Measurements from ENCODE around the gene RASGRP3. TPM values are rescaled to one million over a fixed set of nuclear protein-coding genes. Genes with fewer than 3 reads are reported as not detected.

Gene RASGRP3
- total RNA-seq, 1 experiment from 2014 or later: 4.6 TPM

DNA sequence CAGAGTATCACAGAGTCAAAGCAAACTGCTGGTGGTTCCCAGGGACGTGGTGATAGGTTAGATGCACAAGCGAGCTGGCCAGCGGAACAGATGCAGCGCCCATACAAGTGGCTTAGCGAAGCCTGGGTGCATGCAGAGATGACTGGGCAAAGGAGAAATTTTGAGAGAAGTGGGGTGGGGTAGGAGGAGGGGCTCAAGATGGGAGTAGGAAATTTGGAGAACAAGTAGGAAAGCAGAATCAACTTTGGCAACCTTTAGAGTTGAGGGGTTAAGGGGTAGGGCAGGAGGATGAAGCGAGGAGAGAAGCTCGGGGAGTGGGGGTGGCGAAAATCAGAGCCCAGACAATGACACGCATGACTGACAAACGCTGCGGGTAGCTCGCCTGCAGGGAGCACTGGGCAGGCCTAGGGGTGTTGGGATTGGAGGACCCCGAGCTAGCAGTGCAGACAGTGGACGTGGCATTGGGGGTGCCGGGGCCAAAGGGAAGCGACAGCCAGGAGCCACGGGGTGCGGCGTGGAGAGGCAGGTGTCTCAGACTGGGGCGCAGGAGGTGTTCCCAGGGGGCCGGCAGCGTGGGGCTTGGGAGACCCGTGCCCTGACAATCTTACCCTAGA, 122.2 kb downstream of the RASGRP3 start:
- Mint-ChIP-seq H3K36me3 (ENCODE audit: insufficient read depth, unreplicated experiment) (peaks cover 24% of the 10 kb centered on the region), H3K27ac (ENCODE audit: unreplicated experiment) (peak overlapping the region; percentile 75), H3K4me3 (ENCODE audit: low read depth, unreplicated experiment) (peak overlapping the region; percentile 94), H3K27me3 (ENCODE audit: unreplicated experiment) (no peaks in the 10 kb centered on the region), H3K9me3 (ENCODE audit: low read depth, unreplicated experiment) (no peaks in the 10 kb centered on the region), H3K4me1 (ENCODE audit: low read depth, unreplicated experiment) (peaks cover 9% of the 10 kb centered on the region)
- CTCF ChIA-PET: interaction anchor here (0.6 to 1.5 kb wide), 2 partner anchors 123 to 1124 kb away, joined by 3 to 4 read pairs; no protein-coding TSS in a partner anchor
- TF ChIP-seq, protein P1, sequence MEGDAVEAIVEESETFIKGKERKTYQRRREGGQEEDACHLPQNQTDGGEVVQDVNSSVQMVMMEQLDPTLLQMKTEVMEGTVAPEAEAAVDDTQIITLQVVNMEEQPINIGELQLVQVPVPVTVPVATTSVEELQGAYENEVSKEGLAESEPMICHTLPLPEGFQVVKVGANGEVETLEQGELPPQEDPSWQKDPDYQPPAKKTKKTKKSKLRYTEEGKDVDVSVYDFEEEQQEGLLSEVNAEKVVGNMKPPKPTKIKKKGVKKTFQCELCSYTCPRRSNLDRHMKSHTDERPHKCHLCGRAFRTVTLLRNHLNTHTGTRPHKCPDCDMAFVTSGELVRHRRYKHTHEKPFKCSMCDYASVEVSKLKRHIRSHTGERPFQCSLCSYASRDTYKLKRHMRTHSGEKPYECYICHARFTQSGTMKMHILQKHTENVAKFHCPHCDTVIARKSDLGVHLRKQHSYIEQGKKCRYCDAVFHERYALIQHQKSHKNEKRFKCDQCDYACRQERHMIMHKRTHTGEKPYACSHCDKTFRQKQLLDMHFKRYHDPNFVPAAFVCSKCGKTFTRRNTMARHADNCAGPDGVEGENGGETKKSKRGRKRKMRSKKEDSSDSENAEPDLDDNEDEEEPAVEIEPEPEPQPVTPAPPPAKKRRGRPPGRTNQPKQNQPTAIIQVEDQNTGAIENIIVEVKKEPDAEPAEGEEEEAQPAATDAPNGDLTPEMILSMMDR (IDR thresholded peaks at IDR 0.05; ENCODE audit: unreplicated experiment): no peak
- intact Hi-C loops (cut with micrococcal nuclease; ENCODE audit: unreplicated experiment): loop anchor here (5.0 kb wide), 1 partner anchor 121 kb away; the partner anchor contains the start of gene RASGRP3
- BruUV-seq (replicated peaks): no TSS peak
- peak; percentile 14 for DNase-seq

DNA sequence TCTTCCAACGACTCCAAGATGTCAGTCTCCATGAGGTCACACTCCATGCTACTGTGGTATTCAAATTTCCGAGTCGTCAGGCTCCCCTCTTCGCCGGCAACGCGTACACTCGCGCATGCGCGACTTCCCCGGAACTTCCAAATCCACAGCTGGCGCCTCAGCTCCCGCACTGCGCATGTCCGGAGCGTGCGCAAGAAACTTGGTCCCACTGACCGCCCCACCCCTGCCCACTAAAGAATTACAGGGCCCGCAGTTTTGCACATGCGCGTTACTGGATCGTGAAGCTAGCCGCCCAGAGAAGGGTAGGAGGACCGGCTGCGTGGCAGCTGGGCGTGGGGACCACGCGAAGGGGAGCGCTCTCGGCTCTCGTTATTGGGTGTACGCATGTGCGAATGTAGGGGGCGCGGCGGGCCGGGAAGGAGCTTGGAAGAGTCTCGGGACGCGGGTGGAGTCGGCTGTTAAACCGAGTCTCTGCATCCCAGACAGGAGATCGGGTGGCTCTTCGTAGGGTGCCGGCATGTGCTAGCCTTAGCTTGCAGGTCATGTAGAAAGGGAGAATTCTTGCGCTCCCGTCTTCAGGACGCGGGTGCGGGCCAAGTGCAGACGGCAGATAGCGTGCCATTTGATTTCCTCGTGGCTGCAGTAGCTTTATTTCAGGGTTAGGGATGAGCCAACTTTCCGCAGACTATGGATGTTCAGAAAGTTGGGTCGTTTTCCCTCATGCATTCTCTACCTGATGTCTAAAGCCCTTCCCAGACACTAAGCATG, 122.9 kb downstream of the RASGRP3 start, which contains the start of gene FAM98A:
Gene FAM98A (minus strand): TSS at position 125 of the 768 bp plus-strand sequence. CDS start 78 bp downstream, at position 47.
- no peaks in the 10 kb centered on the region for H3K27me3 Mint-ChIP-seq (ENCODE audit: unreplicated experiment)
- BruUV-seq (replicated peaks): TSS peak; percentile 41
- CTCF ChIA-PET: interaction anchor here (1.5 kb wide), 1 partner anchor 123 kb away, joined by 4 read pairs; no protein-coding TSS in a partner anchor

DNA sequence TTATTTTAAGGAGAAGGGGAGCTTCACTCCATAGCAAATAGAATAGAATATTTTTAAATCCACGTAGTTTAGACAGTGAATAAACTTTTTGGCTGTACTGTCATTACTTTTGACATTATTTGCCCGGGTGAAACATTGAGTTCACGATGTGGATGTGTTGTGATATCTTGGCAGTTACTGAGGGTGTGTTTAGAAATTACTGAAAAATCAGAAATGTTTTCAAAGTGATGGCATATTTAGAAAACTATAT, 123.4 kb downstream of the RASGRP3 start:
- Mint-ChIP-seq H3K4me1 (ENCODE audit: low read depth, unreplicated experiment) (peaks cover 9% of the 10 kb centered on the region), H3K27me3 (ENCODE audit: unreplicated experiment) (no peaks in the 10 kb centered on the region), H3K9me3 (ENCODE audit: low read depth, unreplicated experiment) (no peaks in the 10 kb centered on the region), H3K4me3 (ENCODE audit: low read depth, unreplicated experiment) (peak overlapping the region; percentile 94), H3K27ac (ENCODE audit: unreplicated experiment) (no peak overlapping the region), H3K36me3 (ENCODE audit: insufficient read depth, unreplicated experiment) (peaks cover 18% of the 10 kb centered on the region)
- no peak for DNase-seq
- TF ChIP-seq, protein P1 (IDR thresholded peaks at IDR 0.05; ENCODE audit: unreplicated experiment): no peak
- no TSS peak for BruUV-seq (replicated peaks)
- intact Hi-C loops (cut with micrococcal nuclease; ENCODE audit: unreplicated experiment): loop anchor here (5.0 kb wide), 1 partner anchor 123 kb away; the partner anchor contains the start of gene RASGRP3
- CTCF ChIA-PET: no interaction called here

More for the DNA sequence above, 122.9 kb downstream of the RASGRP3 start, which contains the start of gene FAM98A:
- TF ChIP-seq, protein P1 (IDR thresholded peaks at IDR 0.05; ENCODE audit: unreplicated experiment): no peak
- Mint-ChIP-seq H3K9me3 (ENCODE audit: low read depth, unreplicated experiment) (no peaks in the 10 kb centered on the region), H3K27ac (ENCODE audit: unreplicated experiment) (peak within 1 kb of the TSS; percentile 75), H3K4me3 (ENCODE audit: low read depth, unreplicated experiment) (peak within 1 kb of the TSS; percentile 94), H3K36me3 (ENCODE audit: insufficient read depth, unreplicated experiment) (peaks cover 19% of the 10 kb centered on the region), H3K4me1 (ENCODE audit: low read depth, unreplicated experiment) (peaks cover 9% of the 10 kb centered on the region)
- DNase-seq: peak; percentile 96
- intact Hi-C loops (cut with micrococcal nuclease; ENCODE audit: unreplicated experiment): loop anchor here (5.0 kb wide), 1 partner anchor 122 kb away; the partner anchor contains the start of gene RASGRP3

DNA sequence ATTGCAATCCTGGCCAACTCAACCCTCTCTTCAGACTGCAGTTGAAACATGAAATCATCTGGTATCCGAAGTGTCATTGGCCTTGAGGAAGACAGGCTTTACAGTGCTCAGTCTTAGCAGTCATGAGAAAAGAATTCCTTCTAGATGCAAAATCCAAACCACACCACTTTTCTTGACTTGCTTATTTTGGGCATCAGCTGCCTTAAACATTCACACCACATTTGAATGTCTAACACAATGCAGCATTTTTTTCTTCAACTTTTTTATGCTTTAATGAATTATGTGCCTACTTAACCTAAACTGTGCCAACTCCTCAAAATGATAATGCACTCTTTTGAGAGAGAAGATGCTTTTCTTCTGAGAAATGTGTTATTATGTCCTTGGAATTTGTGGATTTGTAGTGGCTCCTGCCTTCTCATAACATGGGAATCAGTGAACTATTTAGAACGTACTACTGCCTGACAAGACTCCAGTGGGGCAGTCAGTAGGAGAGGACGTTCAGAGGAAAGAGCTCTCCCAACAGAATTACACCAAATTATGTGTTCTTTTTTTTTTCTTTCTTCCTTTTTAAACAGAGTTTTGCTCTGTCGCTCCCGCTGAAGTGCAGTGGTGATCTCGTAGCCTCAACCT, 125.9 kb downstream of the RASGRP3 start:
- Mint-ChIP-seq H3K4me1 (ENCODE audit: low read depth, unreplicated experiment) (peaks cover 8% of the 10 kb centered on the region), H3K27ac (ENCODE audit: unreplicated experiment) (no peak overlapping the region), H3K4me3 (ENCODE audit: low read depth, unreplicated experiment) (no peak overlapping the region), H3K36me3 (ENCODE audit: insufficient read depth, unreplicated experiment) (peaks cover 18% of the 10 kb centered on the region), H3K27me3 (ENCODE audit: unreplicated experiment) (no peaks in the 10 kb centered on the region), H3K9me3 (ENCODE audit: low read depth, unreplicated experiment) (no peaks in the 10 kb centered on the region)
- CTCF ChIA-PET: no interaction called here
- DNase-seq: no peak
- intact Hi-C loops (cut with micrococcal nuclease; ENCODE audit: unreplicated experiment): no loop called here
- TF ChIP-seq, protein P1 (IDR thresholded peaks at IDR 0.05; ENCODE audit: unreplicated experiment): no peak
- BruUV-seq (replicated peaks): no TSS peak

Data from Calu3 (cell line).